NB4 (cell line): ENCODE results near the gene BACH1.

Experiments
- MYC ChIP-seq: IDR thresholded peaks from 2 replicates; pipeline ENCODE4 v1.6.1; 2011; ENCODE audit warnings: low read depth, low read length
- POLR2A ChIP-seq: IDR thresholded peaks from 2 replicates; pipeline ENCODE4 v1.6.1; 2011; ENCODE audit warnings: mild to moderate bottlenecking; ENCODE audit not compliant: insufficient read length; ENCODE audit errors: extremely low read depth
- TF ChIP-seq, protein P1 (sequence below): IDR thresholded peaks from one replicate; pipeline ENCODE4 v1.5.1; 2012; ENCODE audit warnings: low read depth, low read length

- TF ChIP-seq, protein P1, sequence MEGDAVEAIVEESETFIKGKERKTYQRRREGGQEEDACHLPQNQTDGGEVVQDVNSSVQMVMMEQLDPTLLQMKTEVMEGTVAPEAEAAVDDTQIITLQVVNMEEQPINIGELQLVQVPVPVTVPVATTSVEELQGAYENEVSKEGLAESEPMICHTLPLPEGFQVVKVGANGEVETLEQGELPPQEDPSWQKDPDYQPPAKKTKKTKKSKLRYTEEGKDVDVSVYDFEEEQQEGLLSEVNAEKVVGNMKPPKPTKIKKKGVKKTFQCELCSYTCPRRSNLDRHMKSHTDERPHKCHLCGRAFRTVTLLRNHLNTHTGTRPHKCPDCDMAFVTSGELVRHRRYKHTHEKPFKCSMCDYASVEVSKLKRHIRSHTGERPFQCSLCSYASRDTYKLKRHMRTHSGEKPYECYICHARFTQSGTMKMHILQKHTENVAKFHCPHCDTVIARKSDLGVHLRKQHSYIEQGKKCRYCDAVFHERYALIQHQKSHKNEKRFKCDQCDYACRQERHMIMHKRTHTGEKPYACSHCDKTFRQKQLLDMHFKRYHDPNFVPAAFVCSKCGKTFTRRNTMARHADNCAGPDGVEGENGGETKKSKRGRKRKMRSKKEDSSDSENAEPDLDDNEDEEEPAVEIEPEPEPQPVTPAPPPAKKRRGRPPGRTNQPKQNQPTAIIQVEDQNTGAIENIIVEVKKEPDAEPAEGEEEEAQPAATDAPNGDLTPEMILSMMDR: no peak
- no peak for TF ChIP-seq POLR2A
- TF ChIP-seq MYC: no peak
Measured at GRCh38 chr21:29296446-29296845, 2.3 kb upstream of the BACH1 start.
